D721Med (cell line): ENCODE data around the gene MRGPRX2.

Source experiments
- DNase-seq: peaks from one replicate; pipeline ENCODE4 v3.0.0; 2011; ENCODE audit warnings: low spot score; ENCODE audit not compliant: insufficient read length
- FAIRE-seq: peaks from 2 replicates; lab custom pipeline; 2011; peaks lifted over from hg19 to GRCh38; lab: Jason Lieb, UNC
- CTCF ChIP-seq: IDR thresholded peaks from 2 replicates; pipeline ENCODE4 v1.5.1; 2012; ENCODE audit warnings: mild to moderate bottlenecking, control low read depth; ENCODE audit not compliant: insufficient read depth; ENCODE audit errors: missing control alignments

MRGPRX2 gene

GRCh38 chr11:19076744-19077589, 16.4 kb upstream of the MRGPRX2 start:
- FAIRE-seq (no peak), DNase-seq (no peak)
- TF ChIP-seq CTCF = peak; percentile 86

GRCh38 chr11:19075636-19076035, 15.1 kb upstream of the MRGPRX2 start:
- TF ChIP-seq CTCF = no peak
- DNase-seq = no peak
- FAIRE-seq = no peak

- FAIRE-seq (no peak), DNase-seq (no peak)
These were observed 13.2 kb upstream of the MRGPRX2 start for GRCh38 chr11:19073454-19074415.

GRCh38 chr11:19072464-19072863, 11.9 kb upstream of the MRGPRX2 start:
- no peak for FAIRE-seq
- no peak for TF ChIP-seq CTCF
- no peak for DNase-seq

More at GRCh38 chr11:19073454-19074415, 13.2 kb upstream of the MRGPRX2 start:
- no peak for TF ChIP-seq CTCF

- peak; percentile 46 for DNase-seq
- TF ChIP-seq CTCF = peak; percentile 99
- peak; percentile 68 for FAIRE-seq
These were observed 10.7 kb upstream of the MRGPRX2 start for GRCh38 chr11:19071255-19071654.

- FAIRE-seq (no peak), DNase-seq (no peak)
- no peak for TF ChIP-seq CTCF
These were observed 684 bp downstream of the MRGPRX2 start for GRCh38 chr11:19059833-19060232.
